AG10803 (cell line): Measurements from ENCODE around the gene INSM1.

ENCODE experiments used
- DNase-seq: peaks from one replicate; pipeline ENCODE4 v3.0.0; 2010; ENCODE audit warnings: low read depth
- H3K4me3 ChIP-seq: 2 replicates; pipeline ENCODE4 v1.5.1; 2011; ENCODE audit warnings: mild to moderate bottlenecking, low read length, control low read depth
- TF ChIP-seq, protein P1 (sequence below): conservative IDR thresholded peaks from 2 replicates; pipeline ENCODE4 v1.5.1; 2011; ENCODE audit warnings: mild to moderate bottlenecking, low read length, control low read depth, inconsistent platforms

Gene INSM1

GRCh38 chr20:20393207-20394120 is 25.6 kb downstream of the INSM1 start:
- no peak for DNase-seq

GRCh38 chr20:20395087-20395486 is 27.2 kb downstream of the INSM1 start:
- TF ChIP-seq, protein P1, sequence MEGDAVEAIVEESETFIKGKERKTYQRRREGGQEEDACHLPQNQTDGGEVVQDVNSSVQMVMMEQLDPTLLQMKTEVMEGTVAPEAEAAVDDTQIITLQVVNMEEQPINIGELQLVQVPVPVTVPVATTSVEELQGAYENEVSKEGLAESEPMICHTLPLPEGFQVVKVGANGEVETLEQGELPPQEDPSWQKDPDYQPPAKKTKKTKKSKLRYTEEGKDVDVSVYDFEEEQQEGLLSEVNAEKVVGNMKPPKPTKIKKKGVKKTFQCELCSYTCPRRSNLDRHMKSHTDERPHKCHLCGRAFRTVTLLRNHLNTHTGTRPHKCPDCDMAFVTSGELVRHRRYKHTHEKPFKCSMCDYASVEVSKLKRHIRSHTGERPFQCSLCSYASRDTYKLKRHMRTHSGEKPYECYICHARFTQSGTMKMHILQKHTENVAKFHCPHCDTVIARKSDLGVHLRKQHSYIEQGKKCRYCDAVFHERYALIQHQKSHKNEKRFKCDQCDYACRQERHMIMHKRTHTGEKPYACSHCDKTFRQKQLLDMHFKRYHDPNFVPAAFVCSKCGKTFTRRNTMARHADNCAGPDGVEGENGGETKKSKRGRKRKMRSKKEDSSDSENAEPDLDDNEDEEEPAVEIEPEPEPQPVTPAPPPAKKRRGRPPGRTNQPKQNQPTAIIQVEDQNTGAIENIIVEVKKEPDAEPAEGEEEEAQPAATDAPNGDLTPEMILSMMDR = no peak
- no peak overlapping the region for H3K4me3 ChIP-seq
- DNase-seq = no peak

More at GRCh38 chr20:20393207-20394120, 25.6 kb downstream of the INSM1 start:
- TF ChIP-seq, protein P1 = no peak
- no peak overlapping the region for H3K4me3 ChIP-seq

DNA sequence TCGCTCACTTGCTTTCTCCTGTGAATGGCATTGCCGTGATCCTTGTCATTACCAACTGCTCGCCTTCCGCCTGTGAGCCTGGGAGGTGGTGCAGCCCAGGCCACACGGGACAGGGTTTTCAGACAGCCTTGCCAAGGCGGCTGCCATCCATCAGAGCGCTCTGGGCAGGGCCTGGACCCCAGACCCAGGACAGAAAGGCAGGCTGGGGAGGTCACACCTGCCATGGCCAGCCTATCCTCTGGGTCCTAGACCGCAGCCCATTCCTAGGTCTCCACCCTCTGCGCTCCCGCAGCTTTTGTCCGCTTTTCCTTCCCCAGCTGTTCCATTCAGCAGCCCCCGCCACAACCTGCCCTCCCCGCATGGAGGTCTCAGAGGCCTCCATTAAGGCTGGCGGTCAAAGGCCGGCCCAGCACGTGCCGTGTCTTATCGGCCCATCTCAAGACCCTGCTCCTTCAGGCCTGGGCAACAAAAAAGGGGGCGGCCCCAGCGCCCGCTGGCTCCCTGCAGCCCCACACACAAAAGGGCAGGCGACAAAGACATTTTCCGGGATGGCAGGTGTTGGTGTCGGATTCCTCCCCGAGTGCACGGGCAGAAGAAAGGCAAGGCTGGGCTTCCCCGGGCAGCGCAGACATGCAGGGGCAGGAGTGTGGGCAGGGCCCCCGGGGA is 28.1 kb downstream of the INSM1 start:
- TF ChIP-seq, protein P1 = no peak
- H3K4me3 ChIP-seq = no peak overlapping the region
- no peak for DNase-seq

- no peak for DNase-seq
- no peak overlapping the region for H3K4me3 ChIP-seq
- TF ChIP-seq, protein P1 = no peak
Measured at GRCh38 chr20:20396794-20397193, 28.9 kb downstream of the INSM1 start.

GRCh38 chr20:20398123-20398522 is 30.2 kb downstream of the INSM1 start:
- H3K4me3 ChIP-seq = no peak overlapping the region

DNA sequence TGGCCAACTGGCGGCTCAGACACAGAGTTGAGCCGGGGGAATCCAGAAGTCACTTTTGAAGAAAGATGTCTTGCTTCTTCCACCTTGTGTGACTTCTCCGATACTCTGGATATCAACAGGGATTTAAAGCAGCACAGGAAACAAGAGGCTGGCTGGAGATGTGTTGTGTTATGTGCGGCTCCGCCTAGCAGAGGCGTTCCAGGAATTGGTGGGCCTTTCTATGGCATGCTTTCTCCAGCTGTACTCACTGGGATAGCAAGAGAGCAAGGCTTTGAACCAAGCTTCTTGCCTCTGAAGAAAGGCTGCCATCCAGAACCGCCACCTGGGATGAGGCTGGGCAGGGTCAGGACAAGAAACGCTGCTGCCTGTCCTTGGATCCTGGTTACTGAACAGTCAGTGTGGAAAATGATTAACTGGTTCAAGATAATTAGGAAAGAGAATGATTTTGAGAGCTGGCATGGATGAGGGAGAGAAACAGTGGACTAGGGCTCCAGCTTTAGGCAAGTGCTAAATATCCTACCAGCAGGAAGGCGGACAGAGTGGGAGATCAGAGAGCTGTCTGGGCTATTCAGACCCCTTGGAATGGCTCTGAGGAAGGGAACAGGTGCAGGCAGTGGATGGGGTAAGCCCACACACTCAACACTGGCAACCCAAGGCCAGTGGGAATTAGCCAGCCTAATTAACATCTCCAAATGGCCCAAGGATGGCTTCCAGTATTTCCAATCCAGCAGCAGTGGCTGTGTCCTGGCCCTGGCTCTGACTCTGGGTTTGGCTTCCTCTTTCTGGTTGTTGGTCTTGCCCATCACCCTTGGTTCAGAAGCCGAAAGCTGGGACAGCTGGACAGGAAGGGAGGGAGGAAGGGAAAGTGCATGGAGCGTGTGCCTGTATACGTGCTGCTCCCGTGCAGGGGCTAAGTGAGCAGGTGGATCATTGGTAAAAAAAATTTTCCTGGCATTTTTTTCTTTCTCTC is 31.9 kb downstream of the INSM1 start:
- peak; percentile 3 for DNase-seq
- H3K4me3 ChIP-seq = no peak overlapping the region
- TF ChIP-seq, protein P1 = no peak

More at GRCh38 chr20:20398123-20398522, 30.2 kb downstream of the INSM1 start:
- TF ChIP-seq, protein P1 = no peak
- no peak for DNase-seq
